SKM-1 treated with dmso at 0.1 percent for 144 hours (cell line): ENCODE measurements around the gene KLRG1.

Experiments
- DNase-seq: peaks from one replicate; lab custom pipeline; 2025; ENCODE audit not compliant: unreplicated experiment; lab: John Stamatoyannopoulos, UW

The KLRG1 gene

DNA sequence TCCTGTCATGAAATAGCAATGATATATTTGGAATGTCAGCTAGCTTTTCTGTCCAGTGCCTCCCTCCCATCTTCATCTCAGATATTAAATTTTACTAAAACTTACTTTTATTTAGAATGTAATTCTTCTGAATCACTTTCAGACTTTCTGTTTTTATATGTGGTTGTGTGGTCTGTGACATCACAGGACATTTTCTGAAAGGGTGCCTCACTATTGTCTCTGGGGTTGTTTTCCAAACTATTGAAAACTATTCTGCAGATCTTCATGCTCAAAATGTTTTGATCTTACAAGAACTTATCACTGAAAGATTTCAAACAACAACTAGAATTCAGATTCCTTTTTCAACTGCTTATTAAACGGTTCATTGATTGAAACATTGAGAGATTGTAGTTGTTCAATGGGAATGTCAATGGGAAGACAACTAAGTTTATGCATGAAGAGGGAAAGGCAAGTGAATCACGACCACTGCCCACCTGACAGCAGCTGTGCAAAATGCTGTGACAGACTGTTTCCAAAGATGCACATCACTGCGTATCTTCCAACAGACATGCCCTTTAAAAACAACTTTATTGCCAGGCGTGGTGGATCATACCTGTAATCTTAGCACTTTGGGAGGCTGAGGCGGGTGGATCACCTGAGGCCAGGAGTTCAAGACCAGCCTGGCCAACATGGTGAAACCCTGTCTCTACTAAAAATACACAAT, 51.3 kb downstream of the KLRG1 start:
- DNase-seq = no peak

DNA sequence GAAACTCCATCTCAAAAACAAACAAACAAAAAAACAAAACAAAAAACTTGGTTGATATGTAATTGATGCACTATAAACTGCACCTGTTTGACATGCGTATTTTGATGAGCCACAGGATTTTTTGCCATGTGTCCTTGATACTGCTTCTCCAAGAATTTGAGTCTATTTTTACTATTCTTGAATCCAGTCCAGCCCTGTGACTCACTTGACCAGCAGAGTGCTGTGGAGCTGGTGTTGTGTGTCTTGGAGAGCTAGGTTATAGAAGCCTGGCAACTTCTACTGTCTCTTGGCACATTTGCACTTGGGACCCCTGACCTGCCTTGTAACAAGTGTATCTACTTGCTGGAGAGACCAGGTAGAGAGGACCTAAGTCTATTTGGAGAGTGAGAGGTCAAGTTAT, 52.0 kb downstream of the KLRG1 start:
- no peak for DNase-seq

DNA sequence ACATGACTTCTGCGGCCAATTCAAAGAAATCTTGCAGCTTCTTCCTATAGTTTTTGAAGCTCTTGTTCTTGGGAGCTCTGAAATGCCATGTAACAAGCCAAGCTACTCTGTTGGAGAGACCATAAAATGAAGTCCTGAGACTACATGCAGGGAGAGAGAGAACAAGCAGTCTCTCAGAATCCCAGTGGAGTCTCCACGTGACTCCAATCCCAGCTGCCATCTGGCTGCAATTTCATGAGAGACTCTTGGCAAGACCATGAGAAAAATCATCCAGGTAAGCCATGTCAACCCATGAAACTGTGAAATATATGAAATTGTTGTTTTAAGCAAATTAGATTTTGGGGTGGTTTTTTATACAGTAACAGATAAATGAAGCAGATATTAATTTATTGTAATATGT, 54.4 kb downstream of the KLRG1 start:
- DNase-seq = no peak

DNA sequence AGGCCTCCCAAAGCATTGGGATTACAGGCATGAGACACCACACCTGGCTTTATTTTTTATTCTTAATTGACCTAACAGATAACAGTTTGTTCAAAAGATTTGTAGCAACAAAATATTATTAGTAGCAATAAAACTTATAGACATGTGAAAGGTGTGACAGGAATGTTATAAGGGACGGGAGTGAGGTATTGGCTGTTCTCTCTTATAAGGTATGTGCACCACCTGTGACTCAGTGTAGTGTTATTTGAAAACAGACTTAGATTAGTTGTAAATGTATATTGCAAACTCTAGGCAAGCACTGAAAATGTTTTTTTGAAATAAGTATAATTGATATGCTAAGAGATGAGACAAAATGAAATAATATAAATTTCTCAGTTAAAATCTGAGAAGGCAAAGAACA, 57.8 kb downstream of the KLRG1 start:
- no peak for DNase-seq

DNA sequence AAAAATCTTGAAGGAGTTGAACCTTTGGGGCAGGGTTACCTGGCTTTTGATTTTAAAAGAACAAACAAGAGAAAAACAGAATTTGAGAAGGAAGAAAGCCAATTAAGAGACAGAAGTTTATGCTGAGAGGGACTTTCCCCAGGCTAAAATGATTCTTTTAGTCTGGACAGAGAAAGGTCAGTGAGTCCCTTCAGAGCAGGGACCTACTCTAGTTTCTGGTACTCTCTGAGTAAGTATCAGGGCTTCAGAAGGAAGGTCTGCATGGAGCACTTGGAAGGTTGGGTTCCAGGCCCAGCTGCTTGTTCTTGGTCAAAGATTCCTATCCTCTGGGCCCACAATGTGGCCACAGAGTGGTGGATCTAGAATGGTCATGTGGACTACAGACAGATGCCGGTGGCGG, 59.6 kb downstream of the KLRG1 start:
- DNase-seq = no peak

DNA sequence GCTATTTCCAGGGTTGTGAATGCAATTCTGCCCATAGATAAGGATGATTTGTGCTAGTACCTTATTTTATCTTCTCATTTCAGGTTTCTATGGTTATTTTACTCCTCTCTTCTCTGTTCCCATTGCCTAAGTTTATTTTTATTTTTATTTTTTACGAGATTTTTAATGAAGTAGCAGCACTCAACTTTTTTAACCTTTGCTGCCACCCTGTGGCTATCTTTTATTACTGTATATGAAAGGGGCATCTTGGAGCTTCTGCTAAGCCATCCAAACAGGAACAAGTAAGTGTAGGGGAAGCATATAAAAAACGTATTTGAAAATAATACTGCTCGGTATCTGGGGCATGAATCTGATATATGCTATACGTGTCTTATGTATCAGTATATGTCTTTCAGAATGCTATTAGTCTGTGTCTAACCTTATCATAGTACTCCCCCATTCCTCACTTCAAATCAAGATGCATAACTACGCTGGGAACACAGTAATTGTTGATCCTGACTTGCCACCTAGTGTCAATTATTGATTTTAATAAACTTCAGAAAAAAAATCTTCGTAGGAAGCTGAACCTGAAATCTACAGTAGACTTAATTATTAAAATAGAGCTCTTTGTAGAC, 60.3 kb downstream of the KLRG1 start:
- peak; percentile 10 for DNase-seq

DNA sequence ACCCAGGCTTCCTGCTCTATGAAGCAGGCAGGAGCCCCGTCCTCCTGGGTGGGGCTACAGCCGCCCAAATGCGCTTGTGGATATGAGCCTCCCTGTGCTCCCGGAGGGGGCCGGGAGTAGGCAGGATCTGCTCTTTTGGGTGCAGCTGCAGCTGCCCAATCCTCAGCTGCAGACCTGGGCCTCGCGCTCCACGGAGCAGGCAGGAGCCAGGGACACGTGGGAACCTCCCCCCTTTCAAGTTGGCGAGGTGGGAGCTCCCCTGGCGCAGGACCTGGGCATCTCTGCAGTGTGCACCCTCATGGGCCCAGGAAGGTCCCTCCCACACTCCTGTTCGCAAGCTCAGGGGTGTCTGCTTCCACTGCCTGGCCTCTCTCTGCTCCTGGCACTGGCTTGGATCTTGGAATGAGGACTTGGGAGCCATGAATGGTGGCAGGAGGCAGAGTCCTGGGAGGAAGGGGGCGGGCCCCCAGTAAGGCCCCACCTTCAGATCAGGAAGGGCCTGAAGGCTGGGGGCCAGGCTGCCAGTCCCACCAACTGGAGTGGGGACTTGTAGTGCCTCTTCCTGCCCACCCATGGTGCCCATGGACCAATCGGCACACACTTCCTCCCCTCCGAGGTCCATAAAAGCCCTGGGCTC, 61.3 kb downstream of the KLRG1 start:
- no peak for DNase-seq

DNA sequence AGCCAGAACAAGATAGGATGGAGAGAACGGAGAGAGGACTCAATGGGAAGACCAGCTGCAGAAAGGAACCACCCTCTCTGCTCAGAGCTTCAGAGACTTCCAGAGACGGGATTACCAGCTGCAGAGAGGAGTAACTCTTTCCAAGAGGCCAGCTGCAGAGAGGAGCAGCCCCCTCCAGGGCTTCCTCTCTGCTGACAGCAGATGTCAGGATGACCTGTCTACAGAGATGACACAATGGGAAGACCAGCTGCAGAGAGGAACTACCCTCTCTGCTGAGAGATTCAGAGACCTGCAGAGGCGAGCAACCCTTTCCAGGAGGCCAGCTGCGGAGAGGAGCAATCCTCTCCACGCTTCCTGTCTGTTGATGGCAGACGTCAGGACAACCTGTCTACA, 61.8 kb downstream of the KLRG1 start:
- DNase-seq = peak; percentile 8

DNA sequence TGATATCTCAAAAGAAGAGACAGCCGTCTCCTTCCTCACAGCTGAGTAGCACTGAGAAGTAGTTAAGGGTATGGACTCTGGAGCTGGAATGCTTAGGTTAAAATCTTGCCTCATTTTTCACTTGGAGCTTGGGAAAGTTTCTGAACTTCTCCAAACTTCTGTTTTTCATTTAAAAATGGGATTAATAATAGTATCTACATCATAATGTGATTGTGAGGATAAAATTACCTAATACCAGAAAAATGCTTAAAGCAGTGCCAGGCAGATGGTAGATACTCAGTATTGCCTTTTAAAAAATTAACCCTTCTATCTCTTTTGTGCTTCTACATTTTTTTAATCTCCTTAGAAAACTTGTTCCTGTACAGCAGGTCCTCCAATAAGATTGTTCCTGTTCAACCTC, 63.3 kb downstream of the KLRG1 start:
- DNase-seq = no peak
